Transverse colon (tissue), 4 donors: ENCODE data around the gene AXIN1. TPM values are rescaled to one million over a fixed set of nuclear protein-coding genes. Genes with fewer than 3 reads are reported as not detected.

Experiments used
- DNase-seq: peaks from one replicate; pipeline ENCODE4 v3.0.0-alpha.2; 2019
- H3K27ac ChIP-seq, 4 donors: fragments of 200-600 bp; sonication (generic); 2 replicates each; pipeline ENCODE4 v1.5.1; 2016 to 2018; ENCODE audit warnings: inconsistent platforms in 4 of 4
- H3K27me3 ChIP-seq: fragments of 200-600 bp; sonication (generic); 2 replicates; pipeline ENCODE4 v1.5.1; 2017; ENCODE audit warnings: inconsistent platforms
- H3K36me3 ChIP-seq, 4 donors: fragments of 200-600 bp; sonication (generic); 2 replicates each; pipeline ENCODE4 v1.5.1; 2017 to 2019; ENCODE audit warnings: inconsistent platforms in 4 of 4
- H3K4me1 ChIP-seq, 4 donors: fragments of 200-600 bp; sonication (generic); 2 replicates each; pipeline ENCODE4 v1.5.1; 2017 to 2020; ENCODE audit warnings: inconsistent platforms in 4 of 4
- H3K4me3 ChIP-seq, 4 donors: fragments of 200-600 bp; sonication (generic); 1 replicate in 1 of 4; 2 replicates in 3 of 4; pipeline versions ENCODE4 v1.5.1 to v1.6.1; 2017 to 2019; ENCODE audit warnings: inconsistent platforms in 4 of 4
- H3K9me3 ChIP-seq, 2 donors: fragments of 200-600 bp; sonication (generic); 2 replicates each; pipeline ENCODE4 v1.5.1; 2017 to 2019; ENCODE audit warnings: inconsistent platforms in 2 of 2
- CTCF ChIP-seq, 5 experiments: fragments of 200-600 bp in 3 of 5; fragments of 450-650 bp in 2 of 5; sonication (generic) in 3 of 5; IDR thresholded peaks; 1 replicate in 2 of 5; 2 replicates in 3 of 5; pipeline ENCODE4 v1.5.1; 2016 to 2017; ENCODE audit warnings: antibody characterized with exemption in 5 of 5, inconsistent platforms in 3 of 5, mild to moderate bottlenecking in 2 of 5, moderate library complexity in 1 of 5
- EP300 ChIP-seq: sonication (generic); formaldehyde crosslinking; IDR thresholded peaks from one replicate; pipeline ENCODE4 v1.6.1; 2017; ENCODE audit warnings: antibody characterized with exemption, low read depth
- POLR2A ChIP-seq: fragments of 450-650 bp; IDR thresholded peaks from one replicate; pipeline ENCODE4 v1.6.1; 2016; ENCODE audit warnings: antibody characterized with exemption, mild to moderate bottlenecking, moderate library complexity
- POLR2AphosphoS5 ChIP-seq, 3 donors: sonication (generic); formaldehyde crosslinking; IDR thresholded peaks; one replicate each; pipeline ENCODE4 v1.6.1; 2016; ENCODE audit warnings: antibody characterized with exemption in 3 of 3
- WGBS, 2 donors: methylation state at CpG; one replicate each; pipeline ENCODE4 v1.1.5; 2018; ENCODE audit warnings: low coverage in 1 of 2; 5-methylcytosine and 5-hydroxymethylcytosine counted together
- in situ Hi-C, 4 donors: fragments of 200-750 bp; cut with MboI; loops; one replicate each; pipeline versions ENCODE4 v1.15.0 to v1.15.1; 2017; ENCODE audit warnings: low sequenced_read_pairs in 3 of 4, low pct_ligation_motif_present in 1 of 4, low pct_unique_long_range_greater_than_20kb in 1 of 4
- intact Hi-C: fragments of 100-400 bp; cut with DNase I; formaldehyde crosslinking; loops from one replicate; pipeline ENCODE4 v1.15.1; 2023; ENCODE audit warnings: low total_unique reads
- total RNA-seq, 4 donors: library from RNA; depleted of rRNA; stranded (reverse); fragments of >200 nt; gene quantifications; one replicate each; pipeline ENCODE4 v1.1.0, GENCODE V29; 2016

Gene AXIN1
- total RNA-seq, 4 donors from 2014 or later, result 41.4 to 73.7 (median 58.7) TPM

DNA sequence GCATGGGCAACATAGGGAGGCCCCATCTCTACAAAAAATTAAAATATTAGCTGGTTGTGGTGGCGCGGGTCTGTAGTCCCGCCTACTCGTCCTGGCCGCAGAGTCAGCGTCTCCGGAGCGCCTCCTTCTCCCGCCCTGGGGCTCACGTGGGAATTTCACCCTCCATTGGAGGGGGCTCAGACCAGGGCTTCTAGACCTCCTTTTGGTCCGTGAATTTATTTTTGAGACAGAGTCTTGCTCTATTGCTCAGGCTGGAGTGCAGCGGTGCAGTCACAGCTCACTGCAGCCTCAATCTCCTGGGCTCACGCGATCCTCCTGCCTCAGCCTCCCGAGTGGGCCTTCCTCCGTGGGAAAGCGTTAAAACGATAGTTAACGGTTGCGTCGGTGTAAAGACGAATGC, 44.1 kb upstream of the AXIN1 start:
- peak overlapping the region; percentile 79 to 93 (median 90) for H3K27ac ChIP-seq
- WGBS, 2 donors, result 3 to 4% methylated on average over 7 to 22 of the region's 22 CpGs

GRCh38 chr16:396199-396598, 43.7 kb upstream of the AXIN1 start:
- 22 to 24% methylated on average over 2 to 3 of the region's 3 CpGs for WGBS, 2 donors
- H3K9me3 ChIP-seq, result no peaks in the 10 kb centered on the region
- DNase-seq, result no peak
- intact Hi-C loops, result no loop called here
- TF ChIP-seq CTCF (IDR thresholded peaks at IDR 0.05), result no peak
- no peak for TF ChIP-seq POLR2A
- TF ChIP-seq EP300, result no peak
- H3K36me3 ChIP-seq, result no peaks in the 10 kb centered on the region
- peak overlapping the region; percentile 79 to 93 (median 90) for H3K27ac ChIP-seq
- peaks cover 6 to 33% (median 17%) of the 10 kb centered on the region in 4 donors for H3K4me1 ChIP-seq
- no peaks in the 10 kb centered on the region for H3K27me3 ChIP-seq
- in situ Hi-C loops, result no loop called here
- H3K4me3 ChIP-seq, result peak overlapping the region in 2 of 4 donors; percentile 68 to 81

More for the DNA sequence above, 44.1 kb upstream of the AXIN1 start:
- intact Hi-C loops (no loop called here), in situ Hi-C loops (no loop called here)
- Histone ChIP-seq H3K4me3 (peak overlapping the region; percentile 33 to 83 (median 74)), H3K27me3 (no peaks in the 10 kb centered on the region), H3K9me3 (no peaks in the 10 kb centered on the region), H3K4me1 (peaks cover 6 to 33% (median 17%) of the 10 kb centered on the region in 4 donors), H3K36me3 (no peaks in the 10 kb centered on the region)
- TF ChIP-seq POLR2AphosphoS5 (IDR thresholded peaks at IDR 0.05) (no peak), EP300 (no peak)
- DNase-seq, result peak; percentile 39

- in situ Hi-C loops, result no loop called here
- H3K4me3 ChIP-seq, result no peak overlapping the region
- no peak for DNase-seq
- TF ChIP-seq POLR2AphosphoS5 (IDR thresholded peaks at IDR 0.05) (no peak), EP300 (no peak), CTCF (IDR thresholded peaks at IDR 0.05) (no peak), POLR2A (no peak)
- intact Hi-C loops, result no loop called here
- H3K27ac ChIP-seq, result no peak overlapping the region
- H3K36me3 ChIP-seq, result no peaks in the 10 kb centered on the region
- H3K9me3 ChIP-seq, result no peaks in the 10 kb centered on the region
- no peaks in the 10 kb centered on the region for H3K27me3 ChIP-seq
- WGBS, 2 donors, result 83 to 90% methylated on average over 2 to 7 of the region's 7 CpGs
- H3K4me1 ChIP-seq, result peaks cover 0 to 11% (median 5%) of the 10 kb centered on the region in 4 donors
Measured at GRCh38 chr16:392450-393030, 40.0 kb upstream of the AXIN1 start.

- no peaks in the 10 kb centered on the region for H3K27me3 ChIP-seq
- intact Hi-C loops, result no loop called here
- H3K36me3 ChIP-seq, result no peaks in the 10 kb centered on the region
- H3K4me3 ChIP-seq, result no peak overlapping the region
- DNase-seq, result peak; percentile 65
- no peaks in the 10 kb centered on the region for H3K9me3 ChIP-seq
- H3K27ac ChIP-seq, result no peak overlapping the region
- peaks cover 0 to 11% (median 5%) of the 10 kb centered on the region in 4 donors for H3K4me1 ChIP-seq
- in situ Hi-C loops, result no loop called here
- TF ChIP-seq EP300 (no peak), POLR2AphosphoS5 (IDR thresholded peaks at IDR 0.05) (no peak), CTCF (IDR thresholded peaks at IDR 0.05) (peak; percentile 54 to 63 (median 60)), POLR2A (no peak)
- 60% methylated on average over 7 of the region's 7 CpGs; no CpG with 5 or more reads in 1 of the 2 donors for WGBS, 2 donors
Measured at GRCh38 chr16:391885-392335, 39.4 kb upstream of the AXIN1 start.
